GM23338 (cell line): ENCODE data around the gene FBLN5. TPM values are rescaled to one million over a fixed set of nuclear protein-coding genes. Genes with fewer than 3 reads are reported as not detected.

ENCODE experiments used
- ATAC-seq: fragments of 200-7000 bp; cut with Tn5 transposase; 3 replicates; pipeline ENCODE4 v1.9.1; 2020
- DNase-seq: peaks from one replicate; pipeline ENCODE4 v3.0.0-alpha.2; 2015; ENCODE audit warnings: low spot score
- H2AFZ ChIP-seq: fragments of 200-600 bp; sonication (generic); 2 replicates; pipeline ENCODE4 v1.8.0; 2016; ENCODE audit warnings: antibody characterized with exemption, mild to moderate bottlenecking, moderate library complexity
- H3F3A ChIP-seq: fragments of 200-600 bp; sonication (generic); replicated peaks from 2 replicates; pipeline ENCODE4 v1.8.0; 2017; ENCODE audit warnings: antibody characterized with exemption, mixed run types, low read depth
- H3K27ac ChIP-seq: fragments of 200-600 bp; sonication (generic); 2 replicates; pipeline ENCODE4 v1.6.1; 2016; ENCODE audit warnings: low read depth
- H3K27me3 ChIP-seq: fragments of 200-600 bp; sonication (generic); 2 replicates; pipeline ENCODE4 v1.8.0; 2016; ENCODE audit warnings: mild to moderate bottlenecking, mixed run types, moderate library complexity; ENCODE audit not compliant: insufficient read depth
- H3K36me3 ChIP-seq: fragments of 200-600 bp; sonication (generic); 2 replicates; pipeline ENCODE4 v1.8.0; 2016; ENCODE audit warnings: mild to moderate bottlenecking; ENCODE audit not compliant: insufficient read depth
- H3K4me1 ChIP-seq: fragments of 200-600 bp; sonication (generic); 2 replicates; pipeline ENCODE4 v1.8.0; 2016; ENCODE audit warnings: mild to moderate bottlenecking, moderate library complexity; ENCODE audit not compliant: insufficient read depth
- H3K4me2 ChIP-seq: fragments of 200-600 bp; sonication (generic); 2 replicates; pipeline ENCODE4 v1.7.1; 2017; ENCODE audit warnings: mixed run types
- H3K4me3 ChIP-seq: fragments of 200-600 bp; sonication (generic); 2 replicates; pipeline ENCODE4 v1.6.1; 2016; ENCODE audit warnings: mixed run types
- H3K79me2 ChIP-seq: fragments of 200-600 bp; sonication (generic); replicated peaks from 2 replicates; pipeline ENCODE4 v1.8.0; 2017; ENCODE audit warnings: mild to moderate bottlenecking; ENCODE audit not compliant: insufficient read depth
- H3K9me2 ChIP-seq: fragments of 200-600 bp; sonication (generic); 2 replicates; pipeline ENCODE4 v1.8.0; 2017; ENCODE audit not compliant: insufficient read depth
- H4K20me1 ChIP-seq: fragments of 200-600 bp; sonication (generic); replicated peaks from 2 replicates; pipeline ENCODE4 v1.8.0; 2017; ENCODE audit warnings: mild to moderate bottlenecking; ENCODE audit not compliant: insufficient read depth
- H3K27ac Mint-ChIP-seq: 2 replicates; pipeline ENCODE4 v1.8.0; 2020; ENCODE audit warnings: inconsistent platforms, mild to moderate bottlenecking, moderate library complexity, mixed read lengths
- H3K27me3 Mint-ChIP-seq: 3 replicates; pipeline ENCODE4 v1.8.0; 2022; ENCODE audit warnings: low read depth, mild to moderate bottlenecking, moderate library complexity, mixed read lengths, inconsistent platforms; ENCODE audit not compliant: insufficient read depth, poor library complexity
- H3K36me3 Mint-ChIP-seq: 3 replicates; pipeline ENCODE4 v1.8.0; 2021; ENCODE audit warnings: low read depth, mild to moderate bottlenecking, inconsistent platforms, moderate library complexity, mixed read lengths
- H3K4me1 Mint-ChIP-seq: 3 replicates; pipeline ENCODE4 v1.8.0; 2020; ENCODE audit warnings: mild to moderate bottlenecking, inconsistent platforms, mixed read lengths
- H3K4me3 Mint-ChIP-seq: 3 replicates; pipeline ENCODE4 v1.8.0; 2021; ENCODE audit warnings: moderate library complexity, mild to moderate bottlenecking, inconsistent platforms, mixed read lengths
- H3K9me3 Mint-ChIP-seq: 3 replicates; pipeline ENCODE4 v1.8.0; 2020; ENCODE audit warnings: moderate library complexity, mild to moderate bottlenecking, inconsistent platforms, mixed read lengths
- ETS1 ChIP-seq: IDR thresholded peaks from 2 replicates; pipeline ENCODE4 v1.6.1; 2016; ENCODE audit warnings: antibody characterized with exemption
- EZH2 ChIP-seq: fragments of 200-600 bp; sonication (generic); IDR thresholded peaks from one replicate; pipeline ENCODE4 v1.8.0; 2017; ENCODE audit warnings: antibody characterized with exemption, mild to moderate bottlenecking, low read depth; ENCODE audit not compliant: unreplicated experiment
- EZH2phosphoT487 ChIP-seq: fragments of 200-600 bp; sonication (generic); IDR thresholded peaks from one replicate; pipeline ENCODE4 v1.8.1; 2018; ENCODE audit warnings: antibody characterized with exemption; ENCODE audit not compliant: unreplicated experiment
- STAT1 ChIP-seq: IDR thresholded peaks from one replicate; pipeline ENCODE4 v1.6.1; 2016; ENCODE audit warnings: antibody characterized with exemption; ENCODE audit not compliant: unreplicated experiment
- ZNF114 ChIP-seq: fragments of 250-450 bp; sonication (Bioruptor Pico); IDR thresholded peaks from 2 replicates; pipeline ENCODE4 v1.5.0; 2020; ENCODE audit warnings: mild to moderate bottlenecking, moderate library complexity
- ZNF331 ChIP-seq: fragments of 250-450 bp; sonication (Bioruptor Pico); IDR thresholded peaks from 2 replicates; pipeline ENCODE4 v1.5.0; 2020; ENCODE audit warnings: low read depth, mild to moderate bottlenecking, moderate library complexity
- ZNF462 ChIP-seq: fragments of 250-450 bp; sonication (Bioruptor Pico); IDR thresholded peaks from 2 replicates; pipeline ENCODE4 v1.5.0; 2020; ENCODE audit warnings: mild to moderate bottlenecking, moderate library complexity
- polyA plus RNA-seq: library from polyadenylated mRNA; unstranded; fragments of >200 nt; fragmentation: Nextera tagmentation; extraction: Ambion mirVana; gene quantifications from 2 replicates; pipeline ENCODE4 v1.2.1, GENCODE V29; 2016
- total RNA-seq: library from RNA; depleted of rRNA; stranded (reverse); fragments of >200 nt; shearing (Covaris generic); gene quantifications from 2 replicates; pipeline ENCODE4 v1.2.3, GENCODE V29; 2014

Gene FBLN5
- total and polyA plus RNA-seq, 2 experiments from 2014 or later: 4.3 to 4.9 TPM

- TF ChIP-seq ZNF462 (CRISPR knock-in tag) (no peak), ZNF331 (CRISPR knock-in tag) (no peak), EZH2phosphoT487 (no peak), ETS1 (no peak), ZNF114 (CRISPR knock-in tag) (no peak), EZH2 (no peak), STAT1 (no peak)
- DNase-seq: no peak
- no peak overlapping the region for H3K4me2 ChIP-seq
These were observed 42.4 kb downstream of the FBLN5 start for GRCh38 chr14:91904956-91905645.

More at GRCh38 chr14:91904956-91905645, 42.4 kb downstream of the FBLN5 start:
- H3K79me2 ChIP-seq: no peaks in the 10 kb centered on the region
- no peaks in the 10 kb centered on the region for H3K36me3 ChIP-seq
- no peak overlapping the region for H2AFZ ChIP-seq
- Mint-ChIP-seq H3K27me3 (no peaks in the 10 kb centered on the region), H3K9me3 (no peaks in the 10 kb centered on the region), H3K36me3 (no peaks in the 10 kb centered on the region), H3K4me3 (no peak overlapping the region), H3K4me1 (no peaks in the 10 kb centered on the region), H3K27ac (no peak overlapping the region)
- no peaks in the 10 kb centered on the region for H3F3A ChIP-seq
- no peak overlapping the region for H3K4me3 ChIP-seq
- peaks cover 9% of the 10 kb centered on the region; the same call in 1 of the 2 replicates for H3K9me2 ChIP-seq
- no peak for ATAC-seq
- no peak overlapping the region for H3K27ac ChIP-seq
- no peaks in the 10 kb centered on the region for H3K27me3 ChIP-seq
- H4K20me1 ChIP-seq: no peaks in the 10 kb centered on the region
- no peaks in the 10 kb centered on the region for H3K4me1 ChIP-seq
